NCI-H774 (cell line): ENCODE results near the gene KLF14.
"Not testable (repeated sequence)": the region's sequence is repeated elsewhere in the genome, so short reads cannot be mapped to it uniquely, and the experiment has no call there.

Experiments
- DNase-seq: peaks from one replicate; lab custom pipeline; 2025; lab: John Stamatoyannopoulos, UW

KLF14 gene

DNA sequence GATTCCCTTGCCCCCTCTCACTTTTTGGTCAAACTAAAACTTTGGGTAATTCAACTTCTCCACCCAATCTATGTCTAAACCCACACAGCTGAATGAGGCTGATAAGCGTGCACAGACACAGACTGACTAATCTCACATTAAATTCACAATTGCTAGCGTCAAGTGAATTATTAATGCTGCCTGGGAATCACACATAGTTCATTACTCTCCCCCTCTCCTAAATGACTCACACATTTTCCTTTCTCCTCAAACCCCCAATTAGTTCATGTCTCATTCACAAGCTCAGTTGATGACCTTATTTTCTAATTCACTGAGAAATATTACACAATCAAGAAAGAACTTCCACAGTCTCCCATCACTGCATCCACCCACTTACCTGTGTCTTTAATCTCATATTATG is 14.5 kb downstream of the KLF14 start:
- no peak for DNase-seq

DNA sequence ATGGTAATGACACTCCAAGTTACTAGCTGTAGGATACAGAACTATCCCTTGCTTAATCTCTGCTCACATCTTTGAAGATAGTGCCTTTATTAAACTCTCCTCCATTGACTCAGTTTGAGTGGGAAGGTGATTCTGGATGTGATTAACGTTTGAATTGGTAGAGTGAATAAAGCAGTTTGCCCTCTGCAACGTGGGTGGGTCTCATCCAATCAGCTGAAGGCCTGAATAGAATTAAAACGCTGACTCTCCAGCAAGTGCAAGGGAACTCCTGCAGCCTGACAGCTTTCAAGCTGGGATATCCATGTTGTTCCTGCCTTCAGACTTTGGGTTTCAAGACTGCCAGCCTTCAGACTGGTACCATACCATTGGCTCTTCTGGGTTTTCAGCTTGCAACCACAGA is 21.6 kb downstream of the KLF14 start:
- no peak for DNase-seq

DNA sequence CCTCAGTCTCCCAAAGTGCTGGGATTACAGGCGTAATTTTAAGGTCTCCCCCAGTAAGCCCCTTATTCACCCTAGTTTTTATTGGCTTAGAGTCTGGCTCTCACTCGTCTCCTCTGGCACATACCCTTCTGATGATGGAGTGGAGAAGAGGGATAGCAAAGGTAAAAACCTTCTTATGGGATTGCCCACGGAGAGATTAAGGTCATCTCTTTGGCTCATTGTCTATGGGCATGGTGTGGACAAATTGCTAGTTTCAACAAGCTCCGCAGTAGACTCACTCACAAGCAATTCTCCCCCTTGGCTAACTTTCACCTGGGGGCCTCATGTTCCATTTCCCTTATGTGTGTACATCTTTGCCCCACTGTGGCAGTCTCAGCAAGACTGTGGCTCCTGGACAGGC is 25.2 kb downstream of the KLF14 start:
- no peak for DNase-seq

DNA sequence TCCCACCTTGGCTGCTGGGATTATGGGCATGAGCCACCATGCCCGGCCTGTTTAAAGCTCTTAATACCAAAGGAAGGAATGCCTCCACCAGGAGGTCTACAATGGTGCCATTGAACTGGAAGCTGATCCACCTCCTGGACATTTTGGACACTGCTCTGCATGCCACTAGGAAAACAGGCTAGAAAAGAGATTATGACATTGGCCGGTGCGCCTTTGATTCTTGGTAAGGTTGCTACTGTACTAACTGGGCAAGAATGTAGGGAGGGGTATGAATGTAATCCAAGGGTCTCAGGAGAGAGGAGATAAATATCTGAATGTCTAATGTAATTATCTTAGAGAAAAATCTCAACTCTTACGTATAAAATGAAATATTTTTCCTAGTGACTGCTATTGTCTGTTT is 26.0 kb downstream of the KLF14 start:
- no peak for DNase-seq

DNA sequence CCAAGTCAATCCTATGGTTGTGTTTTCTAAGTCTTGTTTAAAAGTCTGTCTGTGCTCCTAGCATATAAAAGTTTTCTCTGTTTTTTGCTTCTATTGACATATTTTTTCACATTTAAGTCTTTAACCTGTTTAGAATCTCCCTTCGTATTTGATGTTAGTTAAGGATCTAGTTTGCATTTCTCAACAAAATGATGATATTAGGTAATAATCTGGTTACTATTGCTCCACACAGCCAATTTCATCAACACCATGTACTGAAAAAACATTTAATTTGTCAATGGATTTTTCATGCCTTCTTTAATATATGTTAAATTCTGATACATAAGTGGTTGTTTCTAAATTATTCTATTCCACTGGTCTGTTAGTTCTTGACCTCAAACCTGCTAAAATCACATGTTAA is 30.2 kb downstream of the KLF14 start:
- no peak for DNase-seq

DNA sequence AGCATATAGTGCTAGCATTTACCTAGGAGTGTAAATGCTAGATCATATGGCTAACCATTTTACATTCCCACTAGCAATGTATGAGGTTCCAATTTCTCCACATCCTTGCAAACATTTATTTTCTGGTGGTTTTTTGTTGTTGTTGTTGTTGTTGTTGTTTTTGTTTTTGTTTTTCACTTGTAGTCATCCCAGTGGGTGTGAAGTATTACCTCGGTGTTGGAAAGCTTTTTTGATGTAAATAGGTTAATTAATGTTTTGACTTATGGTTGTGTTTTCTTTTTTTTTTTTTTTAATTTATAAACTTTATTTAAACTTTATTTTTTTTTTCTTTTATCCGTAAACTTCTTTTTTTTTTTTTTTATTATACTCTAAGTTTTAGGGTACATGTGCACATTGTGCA is 32.4 kb downstream of the KLF14 start:
- DNase-seq, result no peak

DNA sequence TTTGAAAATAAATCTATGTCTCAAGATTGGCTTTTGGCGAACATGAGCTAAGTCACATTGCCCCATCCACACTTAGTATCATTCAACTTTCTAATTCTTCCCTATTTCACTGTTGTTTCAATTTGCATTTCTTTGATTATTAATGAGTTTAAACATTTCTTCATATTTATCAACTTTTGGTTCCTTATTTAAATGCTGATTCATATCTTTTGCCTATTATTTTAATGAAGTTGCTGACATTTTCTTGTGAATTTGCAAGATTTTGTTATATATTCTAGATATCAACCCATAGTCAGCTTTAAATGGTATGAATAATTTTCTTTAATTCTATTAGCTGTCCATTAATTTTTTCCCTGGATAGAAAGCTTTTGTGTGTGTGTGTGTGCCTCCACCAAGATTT is 33.2 kb downstream of the KLF14 start:
- DNase-seq, result no peak

DNA sequence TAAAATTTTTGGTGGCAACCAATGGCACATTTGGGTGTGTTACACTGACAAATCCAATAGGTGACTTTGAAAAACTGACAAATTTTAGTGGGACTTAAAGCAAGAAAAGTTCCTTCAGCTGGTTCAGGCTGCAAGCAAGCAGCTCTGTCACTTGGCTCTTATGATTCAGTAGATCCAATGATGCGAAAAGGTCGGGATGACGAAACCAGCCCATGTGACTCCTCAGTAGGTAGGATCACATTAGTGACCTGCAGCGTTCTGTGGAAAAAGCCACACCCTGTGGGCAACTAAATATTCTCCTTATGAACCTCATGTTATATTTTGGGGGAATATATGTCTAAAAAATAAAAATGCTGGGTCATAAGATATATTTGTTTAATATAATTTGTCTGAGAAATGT is 34.3 kb downstream of the KLF14 start:
- DNase-seq, result no peak

DNA sequence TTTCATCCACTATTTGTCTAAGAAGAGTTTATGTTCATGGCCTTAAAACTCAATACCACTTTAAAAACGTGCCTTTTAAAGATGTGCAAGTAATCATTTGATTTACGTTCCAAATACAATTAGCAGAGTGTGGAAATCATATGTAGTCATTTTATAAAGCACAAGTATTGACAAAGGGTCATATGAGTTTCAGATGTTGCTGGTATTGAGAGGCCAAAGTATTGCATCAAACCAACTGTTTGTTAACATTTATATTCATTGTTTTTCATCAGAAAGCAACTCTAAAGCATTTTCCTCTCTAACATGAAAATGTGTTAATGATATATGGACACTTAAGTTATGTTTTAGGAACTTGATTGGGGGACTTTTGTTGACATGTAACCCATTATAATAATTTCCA is 36.2 kb downstream of the KLF14 start:
- DNase-seq, result no peak

DNA sequence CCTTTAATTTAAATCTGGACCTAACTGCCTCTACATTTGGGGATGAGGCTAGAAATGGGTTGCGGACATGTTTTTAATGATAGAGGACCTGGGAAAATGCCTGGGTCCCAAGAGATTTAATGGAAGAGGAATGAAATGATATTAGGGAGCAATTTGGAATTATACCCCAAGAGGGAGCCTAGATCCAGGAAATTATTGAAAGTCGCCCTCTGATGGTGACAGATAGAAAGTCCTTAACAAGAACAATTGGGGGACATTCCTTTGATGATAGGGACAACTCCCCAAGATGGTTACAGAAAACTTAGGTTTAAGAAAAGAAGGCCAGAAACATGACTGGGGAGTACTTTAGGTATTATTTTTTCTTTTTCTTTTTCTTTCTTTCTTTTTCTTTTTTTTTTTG is 38.2 kb downstream of the KLF14 start:
- no peak for DNase-seq

DNA sequence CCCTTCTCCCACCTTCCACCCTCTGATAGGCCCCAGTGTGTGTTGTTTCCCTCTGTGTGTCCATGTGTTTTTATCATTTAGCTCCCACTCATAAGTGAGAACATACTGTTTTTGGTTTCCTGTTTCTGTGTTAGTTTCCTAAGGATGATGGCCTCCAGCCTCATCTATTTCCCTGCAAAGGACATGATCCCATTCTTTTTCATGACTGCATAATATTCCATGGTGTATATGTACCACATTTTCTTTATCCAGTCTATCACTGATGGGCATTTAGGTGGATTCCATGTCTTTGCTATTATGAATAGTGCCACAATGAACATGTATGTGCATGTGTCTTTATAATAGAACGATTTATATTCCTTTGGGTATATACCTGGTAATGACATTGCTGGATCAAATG is 41.6 kb downstream of the KLF14 start:
- DNase-seq, result not testable (repeated sequence)

DNA sequence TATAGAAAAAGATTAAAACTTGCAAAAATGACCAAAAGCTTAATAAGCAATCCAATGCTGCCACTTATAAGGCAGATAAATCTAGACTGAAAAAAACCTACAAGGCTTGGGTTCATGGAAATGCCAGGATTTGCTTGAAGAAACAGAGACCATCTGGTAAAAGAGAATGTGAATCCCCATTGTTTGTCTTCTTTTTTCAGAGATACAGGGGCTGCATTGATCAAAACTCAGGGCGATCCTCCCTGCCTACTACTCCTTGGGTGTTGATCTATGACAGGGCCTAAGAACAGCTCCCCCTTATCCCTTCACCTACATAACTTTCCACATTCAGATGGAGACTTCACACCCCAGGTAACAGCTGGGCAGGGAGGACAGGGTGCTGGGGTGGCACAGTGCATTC is 44.3 kb downstream of the KLF14 start:
- DNase-seq, result no peak

DNA sequence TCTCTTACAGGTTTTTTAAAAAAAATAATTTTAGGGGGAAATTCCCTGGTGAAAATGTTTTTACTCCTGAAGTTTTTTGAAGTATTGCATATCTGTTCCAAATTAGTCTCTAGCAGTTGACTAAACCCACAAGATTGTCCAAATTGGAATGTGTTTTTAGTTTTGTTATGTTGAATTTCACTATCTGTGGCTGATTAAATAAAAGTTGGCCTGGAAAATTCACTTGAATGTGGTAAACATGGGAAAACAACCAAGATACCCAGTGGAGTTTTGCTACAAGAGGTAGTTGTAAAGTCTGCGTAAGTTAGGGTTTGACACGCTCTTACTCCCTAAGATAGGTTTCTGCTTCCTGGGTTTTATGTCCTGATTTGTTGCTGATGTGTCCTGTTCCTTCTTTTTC is 51.0 kb downstream of the KLF14 start:
- DNase-seq, result no peak
